HG03196 (cell line): ENCODE results near the gene DAB2IP.
"Not testable (repeated sequence)": the region's sequence is repeated elsewhere in the genome, so short reads cannot be mapped to it uniquely, and the experiment has no call there.

Experiments
- ATAC-seq: cut with Tn5 transposase; IDR thresholded peaks from one replicate; pipeline ENCODE4 v1.9.1; 2021; ENCODE audit not compliant: unreplicated experiment

The DAB2IP gene

DNA sequence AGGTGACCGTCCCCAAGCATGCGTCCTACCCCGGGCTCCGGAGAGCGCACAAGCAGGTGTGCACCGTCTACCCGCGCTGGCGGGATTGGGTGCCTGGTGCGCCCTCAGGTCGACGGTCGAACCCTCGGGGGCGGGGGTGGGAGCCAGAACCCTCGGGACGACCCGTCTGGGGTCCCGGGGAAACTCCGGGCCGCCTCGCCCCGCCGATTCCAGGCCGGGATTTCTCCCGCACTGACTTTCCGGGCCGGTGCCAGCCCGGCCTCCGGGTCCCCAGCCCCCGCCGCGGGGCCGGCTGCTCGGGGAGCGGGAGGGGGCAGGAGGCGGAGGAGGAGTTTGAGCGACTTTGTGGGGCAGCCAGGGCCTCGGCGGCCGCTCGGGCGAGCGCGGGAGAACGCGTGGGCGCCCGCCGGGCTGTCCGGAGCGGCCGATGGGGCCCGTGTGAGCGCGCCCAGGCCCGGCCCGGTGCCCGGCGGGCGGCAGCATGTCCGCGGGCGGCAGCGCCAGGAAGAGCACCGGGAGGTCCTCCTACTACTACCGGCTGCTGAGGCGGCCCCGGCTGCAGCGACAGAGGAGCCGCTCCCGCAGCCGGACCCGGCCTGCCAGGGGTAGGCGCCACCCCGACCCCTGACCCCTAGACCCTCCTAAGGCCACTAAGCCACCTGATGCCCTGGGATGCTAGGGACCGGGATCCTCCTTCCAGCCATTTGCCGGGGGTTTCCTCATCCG is at the start of gene DAB2IP:
Gene DAB2IP (plus strand): TSS at position 340 of the 726 bp plus-strand sequence. CDS start 142 bp downstream, at position 482.
- no peak for ATAC-seq

DNA sequence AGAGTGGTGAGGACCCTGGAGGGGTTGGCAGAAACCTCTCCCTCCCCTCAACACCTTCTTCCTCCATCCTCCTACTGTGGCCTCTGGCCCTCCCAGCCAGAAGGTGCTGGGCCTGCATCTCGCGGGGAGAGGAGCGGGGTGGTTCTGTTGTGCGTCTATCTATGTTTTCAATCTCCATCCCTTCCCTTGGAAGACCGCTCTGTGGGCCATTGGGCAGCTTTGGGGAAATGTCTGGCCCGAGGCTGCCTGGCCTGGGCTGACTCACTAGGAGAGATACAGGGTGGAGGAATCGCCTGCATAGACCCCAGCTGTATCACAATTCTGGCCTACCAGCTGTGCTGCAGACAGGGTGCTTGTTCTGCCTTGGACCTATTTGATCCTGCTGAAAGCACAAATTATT is 48.4 kb upstream of the DAB2IP start:
- no peak for ATAC-seq

DNA sequence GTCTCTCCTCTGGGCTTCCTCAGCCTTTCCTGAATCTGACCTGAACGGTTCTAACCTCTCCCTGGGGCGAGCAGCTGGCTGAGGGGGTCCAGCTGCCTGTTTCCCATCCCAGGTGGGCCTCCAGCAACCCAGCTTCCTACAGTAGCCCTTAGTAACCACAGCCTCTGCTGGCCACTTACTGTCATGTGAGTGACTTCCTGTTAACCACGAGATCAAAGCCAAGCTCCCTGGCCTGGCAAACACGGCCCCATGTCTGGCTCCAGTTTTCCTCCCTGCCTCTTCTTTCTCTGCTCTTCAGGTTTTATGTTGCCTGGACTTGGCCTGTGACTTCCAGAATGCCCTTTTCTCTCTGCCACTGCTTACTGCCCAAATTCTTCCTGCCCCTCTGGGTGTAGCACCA is 47.2 kb upstream of the DAB2IP start:
- ATAC-seq = no peak

DNA sequence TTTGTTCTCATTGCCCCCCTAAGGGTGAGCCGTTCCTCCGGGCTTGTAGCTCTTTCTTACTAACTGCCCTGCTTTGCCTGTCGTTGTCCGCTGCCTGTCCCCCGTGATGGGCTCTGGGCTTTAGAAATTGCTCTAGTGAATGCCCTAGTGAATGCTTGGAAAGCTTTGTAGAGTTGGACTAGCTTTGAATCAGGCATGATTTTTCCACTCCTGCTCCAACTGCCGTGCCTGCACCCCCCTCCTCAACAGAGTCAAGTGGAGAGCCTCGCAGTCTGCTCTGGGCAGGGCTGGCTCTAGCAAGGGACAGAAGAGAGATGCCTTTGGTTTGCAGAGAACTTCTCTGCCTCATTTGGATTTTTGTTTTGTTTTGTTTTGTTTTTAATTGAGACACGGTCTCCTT is 46.8 kb upstream of the DAB2IP start:
- no peak for ATAC-seq

DNA sequence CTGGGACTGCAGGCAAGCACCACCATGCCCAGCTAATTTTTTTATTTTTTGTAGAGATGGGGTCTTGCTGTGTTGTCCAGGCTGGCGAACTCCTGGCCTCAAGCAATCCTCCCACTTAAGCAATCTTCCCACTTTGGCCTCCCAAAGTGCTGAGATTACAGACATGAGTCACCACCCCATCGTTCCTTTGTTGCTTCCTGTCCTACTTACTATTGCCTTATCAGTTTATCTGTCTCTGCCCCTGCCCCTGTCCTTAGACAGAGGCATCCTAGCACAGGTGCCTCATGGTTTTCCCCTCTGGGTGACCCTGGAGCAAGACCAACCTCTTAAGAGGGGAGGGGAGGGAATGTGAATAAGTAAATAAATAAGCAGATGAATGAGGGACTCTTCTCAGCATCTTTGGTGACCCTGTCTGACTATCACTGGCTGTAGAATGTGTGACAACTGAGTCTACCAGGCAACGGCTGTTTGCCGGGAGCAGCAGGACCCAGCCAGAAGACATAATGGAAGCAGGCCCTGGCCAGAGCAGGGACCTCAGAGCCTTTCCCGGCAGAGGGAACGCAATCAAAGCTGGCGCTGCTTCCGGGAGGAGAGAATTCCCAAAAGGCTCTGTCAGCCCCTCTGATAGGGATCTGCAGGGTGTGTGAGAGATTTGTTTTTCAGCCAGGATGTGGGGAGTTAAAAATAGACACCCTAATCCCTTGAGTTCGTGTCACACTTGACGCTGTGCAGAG is 43.8 kb upstream of the DAB2IP start:
- ATAC-seq = no peak

DNA sequence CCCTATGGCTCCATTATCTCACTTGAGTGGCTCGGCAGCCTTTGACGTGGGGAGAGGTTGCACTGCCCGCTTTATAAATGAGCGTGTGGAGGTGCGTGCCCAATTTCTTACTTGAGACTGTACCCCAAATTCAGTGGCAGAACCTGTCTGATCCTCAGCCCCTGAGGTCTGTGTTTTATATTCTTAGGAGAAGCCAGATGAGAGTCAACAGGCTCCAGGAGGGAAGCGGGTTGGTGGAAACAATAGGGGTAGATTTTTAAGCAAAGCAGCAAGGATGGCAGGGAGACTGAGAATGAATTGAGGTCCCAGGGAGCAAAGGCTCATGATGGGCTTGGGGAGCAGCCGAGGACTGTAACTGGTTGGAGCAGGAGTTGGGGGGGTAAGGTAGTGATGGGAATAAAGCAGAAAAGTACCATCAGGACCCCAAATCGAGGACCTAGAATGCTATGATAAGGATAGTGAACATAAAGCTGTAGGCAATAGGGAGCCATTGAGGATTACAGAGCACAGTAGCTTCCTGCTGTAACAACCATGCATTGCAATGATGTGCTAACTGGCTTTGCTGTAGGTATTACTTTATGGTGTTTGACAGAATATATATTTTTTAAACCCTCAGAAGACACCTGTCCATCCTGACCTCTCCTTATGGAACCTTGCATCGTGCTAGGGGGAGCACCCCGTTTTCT is 43.1 kb upstream of the DAB2IP start:
- no peak for ATAC-seq

DNA sequence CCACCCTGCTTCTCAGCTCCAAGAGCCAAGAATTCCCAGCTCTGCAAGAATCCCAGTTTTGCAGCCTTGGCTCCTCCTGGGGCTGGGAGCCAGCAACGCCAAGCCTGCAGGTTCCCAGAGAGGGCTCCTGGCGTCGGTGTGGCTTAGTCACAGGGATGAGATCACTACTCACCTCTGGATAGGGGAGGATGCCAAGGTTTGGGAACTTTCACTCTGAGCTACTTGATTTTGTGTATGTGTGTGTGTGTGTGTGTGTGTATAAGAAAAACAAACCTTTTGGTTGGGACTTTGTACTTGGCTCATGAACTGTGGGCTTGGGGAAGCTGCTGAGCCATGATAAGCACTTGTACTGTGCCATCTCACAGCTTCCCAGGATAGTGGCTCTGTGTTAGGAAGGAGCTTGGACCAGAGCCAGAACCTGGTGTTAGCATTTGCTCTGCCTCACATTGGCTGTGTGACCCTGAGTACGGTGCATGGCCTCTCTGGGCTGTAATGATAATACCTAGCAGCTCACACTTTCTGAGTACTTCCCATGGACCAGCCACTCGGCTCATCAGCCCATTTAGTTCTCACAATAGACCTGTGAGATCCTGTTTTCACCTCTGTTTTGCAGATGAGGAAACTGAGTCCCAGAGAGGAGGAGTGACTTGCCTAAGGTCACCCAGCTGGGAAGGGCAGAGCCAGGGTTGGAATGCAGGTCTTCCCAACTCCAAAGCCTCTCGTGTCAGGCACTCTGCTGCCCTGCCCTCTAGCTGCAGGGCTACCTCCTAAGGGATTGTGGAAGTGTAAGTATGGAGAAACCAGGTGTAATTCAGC is 41.4 kb upstream of the DAB2IP start:
- ATAC-seq = no peak

DNA sequence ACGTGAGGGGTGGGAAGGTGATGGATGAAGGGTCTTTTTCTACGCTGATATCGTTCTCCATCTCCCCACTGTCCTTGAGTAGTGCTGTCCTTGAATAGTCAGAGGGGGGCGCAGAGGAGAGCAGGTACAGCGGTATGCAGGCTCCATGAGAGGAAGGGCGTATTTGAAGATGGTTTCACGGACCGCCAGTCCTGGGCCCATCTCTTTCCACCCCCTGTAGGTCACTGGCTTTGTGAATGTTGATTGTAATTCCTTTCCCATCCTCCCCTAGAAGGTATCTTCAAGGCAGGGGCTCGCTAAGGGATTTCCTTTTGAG is 40.8 kb upstream of the DAB2IP start:
- ATAC-seq = no peak

DNA sequence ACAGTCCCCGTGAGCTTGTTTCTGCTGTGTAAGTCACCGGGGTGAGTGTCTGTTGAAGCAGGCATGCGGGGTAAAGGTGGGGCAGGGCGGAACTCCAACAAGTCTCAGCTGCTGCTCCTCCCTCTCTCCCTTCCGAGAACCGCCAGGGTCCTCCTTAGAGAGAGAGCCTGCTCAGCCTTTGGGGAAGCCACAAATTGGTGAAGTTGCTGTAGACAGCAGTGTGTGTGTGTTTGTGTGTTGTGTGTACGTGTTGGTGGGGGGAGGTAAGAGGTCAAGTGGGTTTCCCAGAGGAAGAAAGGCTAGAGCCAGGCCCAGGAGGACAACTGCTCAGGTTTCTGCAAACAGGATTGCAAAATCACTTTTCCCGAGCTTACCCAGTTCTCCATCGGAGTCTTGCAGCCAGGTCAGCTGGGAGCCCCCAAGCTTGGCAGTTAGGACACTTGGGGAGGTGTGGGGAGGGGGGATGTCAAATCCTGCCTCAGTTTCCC is 38.9 kb upstream of the DAB2IP start:
- no peak for ATAC-seq

DNA sequence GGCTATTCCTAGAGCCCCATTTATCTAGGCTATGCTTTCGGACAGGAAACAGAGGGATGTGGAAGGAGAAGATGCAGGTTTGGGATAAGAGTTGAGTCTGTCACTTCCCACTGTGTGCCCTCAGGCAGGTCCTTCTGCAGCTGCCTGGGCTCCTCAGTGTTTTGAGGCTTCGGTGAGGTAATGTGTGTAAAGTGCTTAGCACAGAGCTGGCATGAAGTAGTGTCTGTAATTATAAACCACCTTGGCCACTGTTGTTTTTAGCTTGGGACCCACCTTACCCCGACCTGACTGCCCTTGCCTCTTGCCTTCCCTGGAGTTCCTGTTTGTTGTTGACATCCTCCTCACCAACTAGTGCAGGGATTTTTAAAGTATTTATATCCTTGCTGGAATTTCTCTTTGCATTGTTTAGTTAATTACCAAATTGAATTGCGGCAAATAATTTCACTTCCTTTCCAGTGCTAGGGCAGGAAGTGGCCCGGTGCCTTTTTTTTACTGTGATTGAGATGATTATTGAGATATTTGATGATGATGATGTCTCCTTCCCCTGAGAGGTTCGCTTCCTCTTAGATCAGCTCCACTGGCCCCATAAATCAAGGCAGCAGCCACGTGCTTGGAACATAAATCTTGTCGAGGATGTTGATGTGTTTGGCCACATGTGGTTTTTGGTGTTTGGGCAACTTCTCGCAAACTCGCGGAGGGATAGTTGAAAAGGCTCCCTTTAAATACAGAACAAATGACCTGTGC is 38.3 kb upstream of the DAB2IP start:
- no peak for ATAC-seq

DNA sequence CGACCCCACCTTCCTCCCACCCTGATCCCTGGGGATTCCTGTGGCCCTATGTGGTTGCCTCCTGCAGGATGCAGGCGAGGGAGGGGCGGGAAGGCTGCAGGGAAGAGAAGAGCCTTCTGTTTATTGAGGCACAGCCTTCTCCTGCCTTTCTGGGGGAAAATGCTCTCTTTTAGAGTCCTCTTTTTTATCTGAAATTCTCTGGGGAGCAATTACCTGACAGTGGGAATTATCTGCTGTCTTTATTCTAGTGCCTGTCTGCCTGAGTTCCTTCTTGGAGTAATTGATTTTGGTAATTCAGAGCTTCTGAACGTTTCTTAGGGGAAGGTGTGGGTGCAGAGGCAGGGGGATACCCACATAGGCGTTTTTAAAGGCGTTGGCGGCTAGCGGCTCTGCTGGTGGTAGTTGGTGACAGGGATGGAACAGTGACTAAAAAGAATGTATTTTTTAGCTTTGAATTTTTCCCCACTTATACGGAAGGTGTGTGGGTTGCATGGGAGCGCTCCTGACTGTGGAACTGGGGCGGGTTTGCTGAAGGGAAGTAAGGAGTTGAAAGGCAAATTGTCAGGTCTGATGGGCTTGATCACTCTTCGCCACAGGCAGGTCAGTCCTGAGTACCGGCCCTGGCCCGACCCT is 35.2 kb upstream of the DAB2IP start:
- ATAC-seq = no peak

DNA sequence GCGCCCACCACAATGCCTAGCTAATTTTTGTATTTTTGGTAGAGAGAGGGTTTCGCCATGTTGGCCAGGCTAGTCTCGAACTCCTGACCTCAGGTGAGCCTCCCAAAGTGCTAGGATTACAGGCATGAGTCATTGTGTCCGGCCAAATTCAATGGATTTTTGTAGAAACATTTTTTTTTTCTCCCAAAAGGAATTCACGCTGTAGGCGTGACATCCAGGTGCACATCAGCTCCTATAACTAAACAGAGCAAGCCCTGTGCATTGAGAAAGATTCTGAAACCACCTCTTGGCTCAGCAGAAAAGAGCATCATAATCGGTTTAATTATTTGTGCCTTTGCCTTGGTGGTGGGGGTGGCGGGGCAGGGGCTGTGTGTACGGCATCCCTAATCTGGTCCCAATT is 32.9 kb upstream of the DAB2IP start:
- ATAC-seq = no peak

DNA sequence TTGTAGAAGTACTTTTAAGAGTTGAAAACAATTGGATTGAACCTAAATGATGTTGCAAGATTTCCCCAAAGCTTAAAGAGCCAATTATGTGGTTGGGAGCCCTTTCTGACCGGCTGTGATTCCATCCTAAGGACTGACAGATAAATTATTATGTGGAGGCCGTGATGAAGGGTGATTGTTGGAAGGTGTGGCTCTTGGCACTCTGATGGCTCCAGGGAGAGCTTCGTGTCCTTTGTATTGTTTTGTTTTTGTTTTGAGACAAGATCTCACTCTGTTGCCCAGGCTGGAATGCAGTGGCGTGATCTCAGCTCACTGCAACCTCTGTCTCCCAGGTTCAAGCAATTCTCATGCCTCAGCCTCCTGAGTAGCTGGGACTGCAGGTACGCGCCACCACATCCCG is 32.5 kb upstream of the DAB2IP start:
- ATAC-seq = not testable (repeated sequence)

DNA sequence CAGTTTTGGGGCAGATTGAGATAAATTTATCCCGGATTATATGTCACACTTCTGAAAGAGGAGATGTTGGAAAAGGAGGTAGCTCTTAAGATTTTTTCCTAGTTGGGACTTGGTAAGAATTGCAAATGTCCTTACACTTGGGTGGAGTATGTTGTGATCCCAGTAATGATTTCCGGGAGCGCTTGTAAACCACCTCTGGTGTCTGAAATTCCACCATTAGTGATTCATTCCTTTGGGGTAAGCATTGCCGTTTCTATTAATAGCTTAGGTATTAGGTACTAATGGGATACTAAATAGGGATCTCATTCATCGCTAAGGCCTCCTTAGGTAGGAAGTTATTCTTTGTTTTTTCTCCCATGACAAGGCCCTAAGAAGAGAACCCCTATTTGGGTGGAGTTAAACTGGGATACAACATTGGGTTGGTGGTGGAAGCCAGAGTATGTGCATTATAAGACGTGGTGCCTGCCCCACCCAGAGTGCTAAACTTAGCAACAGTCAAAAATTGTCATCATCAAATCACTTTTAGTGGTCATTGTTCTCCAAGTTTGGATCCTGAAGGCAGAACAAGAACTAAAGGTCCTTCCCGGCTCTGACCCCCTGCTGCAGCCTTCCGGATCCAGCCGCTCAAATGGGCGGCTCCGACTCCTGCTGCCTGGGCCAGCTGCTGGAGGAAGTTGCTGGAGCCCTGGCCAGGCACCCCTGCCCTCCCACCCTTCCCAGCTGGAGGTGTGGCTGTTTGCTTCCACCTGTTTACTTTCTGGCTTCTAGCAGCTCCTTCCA is 31.7 kb upstream of the DAB2IP start:
- no peak for ATAC-seq

DNA sequence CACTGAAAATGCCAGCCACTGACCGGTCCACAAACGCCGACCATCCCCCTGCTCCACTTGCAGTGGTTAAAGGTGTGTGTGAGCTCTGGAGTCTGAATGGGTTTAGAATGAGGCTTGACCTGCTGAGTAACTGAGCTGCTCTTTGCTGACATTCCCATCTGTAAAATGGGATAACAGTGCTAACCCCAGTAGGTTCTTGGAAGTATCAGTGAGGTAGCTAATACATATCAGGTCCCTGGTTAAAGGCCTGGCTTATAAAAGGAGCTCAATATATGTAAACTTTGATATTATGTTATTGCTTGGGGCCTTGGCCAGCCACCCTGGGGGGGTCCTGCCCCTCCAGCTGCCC is 31.1 kb upstream of the DAB2IP start:
- ATAC-seq = no peak

DNA sequence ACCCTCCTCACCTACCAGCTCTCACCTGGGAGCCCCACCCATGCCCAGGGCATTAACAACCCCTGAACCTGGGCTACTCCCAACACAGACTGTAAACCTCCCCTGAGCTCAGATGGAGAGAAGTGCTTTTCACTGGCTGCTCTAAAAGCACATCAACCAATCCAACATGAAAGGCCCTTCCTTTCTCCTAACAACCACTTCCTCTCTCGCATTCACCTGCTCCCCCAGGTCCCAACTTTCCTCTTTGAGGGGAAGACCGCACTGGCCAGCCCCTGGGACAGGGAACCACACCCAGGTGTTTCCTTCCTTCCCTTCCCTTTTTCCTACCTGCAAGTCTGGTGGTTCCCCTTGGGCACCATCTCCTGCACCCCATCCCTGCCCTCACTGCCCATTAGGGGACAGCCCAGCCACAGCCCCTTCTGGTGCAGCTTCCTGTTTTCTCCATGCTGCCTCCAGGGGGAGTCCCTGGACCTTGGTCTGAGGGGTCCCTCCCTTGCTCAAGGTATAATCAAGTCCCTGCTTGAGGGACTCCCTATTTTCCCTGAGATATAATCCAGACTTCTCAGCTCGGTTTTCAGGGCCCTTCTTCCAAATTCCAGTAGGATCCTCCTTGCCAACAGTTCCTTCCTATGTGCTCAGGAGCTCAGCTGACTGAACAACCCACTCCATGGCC is 30.5 kb upstream of the DAB2IP start:
- no peak for ATAC-seq

DNA sequence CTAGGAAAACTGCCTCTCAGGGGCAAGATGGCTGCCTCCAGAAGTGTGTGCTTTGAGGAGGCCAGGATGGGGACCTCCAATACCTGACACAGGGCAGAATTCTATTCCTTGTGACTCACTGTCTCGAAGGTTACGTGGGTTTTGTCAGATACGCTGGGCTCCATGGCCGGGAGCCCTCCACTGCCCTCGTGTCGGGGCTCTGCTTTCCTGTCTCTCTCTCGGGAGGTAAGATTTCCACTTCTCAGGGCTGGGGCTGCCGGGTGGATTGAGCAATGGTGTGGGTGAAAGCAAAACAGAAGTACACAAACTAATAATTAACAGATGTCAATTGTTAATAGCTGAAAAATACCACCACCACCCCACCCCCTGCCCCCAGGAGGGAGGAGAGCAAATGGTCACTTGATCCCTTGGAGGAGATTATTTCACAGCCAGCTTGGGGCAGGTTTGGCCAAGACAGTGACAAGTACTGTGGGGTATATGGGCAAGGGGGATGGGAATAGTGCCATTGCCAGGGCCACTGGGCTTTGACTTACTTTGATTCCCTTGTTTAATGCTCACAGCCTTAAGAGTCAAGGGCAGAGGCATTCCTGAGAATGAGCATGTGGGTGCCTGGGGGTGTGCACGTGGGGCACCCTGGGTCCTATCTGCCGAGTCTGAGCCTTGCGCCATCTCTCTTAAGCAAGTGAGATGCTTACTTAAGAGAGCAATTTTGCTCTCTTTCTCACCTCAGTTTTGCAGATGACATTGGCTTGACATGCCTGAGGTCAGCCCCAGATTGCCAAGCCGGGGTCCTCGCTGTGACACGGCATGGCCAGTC is 28.8 kb upstream of the DAB2IP start:
- no peak for ATAC-seq

DNA sequence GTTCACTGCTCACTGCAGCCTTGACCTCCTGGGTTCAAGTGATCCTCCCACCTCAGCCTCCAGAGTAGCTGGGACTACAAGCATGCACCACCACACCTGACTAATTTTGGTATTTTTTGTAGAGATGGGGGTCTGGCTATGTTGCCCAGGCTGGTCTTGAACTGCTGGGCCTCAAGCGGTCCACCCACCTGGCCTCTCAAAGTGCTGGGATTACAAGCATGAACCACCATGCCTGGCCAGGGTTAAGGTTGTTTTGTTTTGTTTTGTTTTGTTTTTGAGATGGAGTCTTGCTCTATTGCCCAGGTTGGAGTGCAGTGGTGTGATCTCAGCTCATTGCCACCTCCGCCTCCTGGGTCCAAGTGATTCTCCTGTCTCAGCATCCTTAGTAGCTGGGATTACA is 28.0 kb upstream of the DAB2IP start:
- not testable (repeated sequence) for ATAC-seq
